ENCODE results near the gene POLE3.
"Not testable (repeated sequence)": the region's sequence is repeated elsewhere in the genome, so short reads cannot be mapped to it uniquely, and the experiment has no call there.

Gene POLE3

GRCh38 chr9:113375057-113376023 lies 35.1 kb downstream of the POLE3 start:
- DNase-seq, result no peak

DNA sequence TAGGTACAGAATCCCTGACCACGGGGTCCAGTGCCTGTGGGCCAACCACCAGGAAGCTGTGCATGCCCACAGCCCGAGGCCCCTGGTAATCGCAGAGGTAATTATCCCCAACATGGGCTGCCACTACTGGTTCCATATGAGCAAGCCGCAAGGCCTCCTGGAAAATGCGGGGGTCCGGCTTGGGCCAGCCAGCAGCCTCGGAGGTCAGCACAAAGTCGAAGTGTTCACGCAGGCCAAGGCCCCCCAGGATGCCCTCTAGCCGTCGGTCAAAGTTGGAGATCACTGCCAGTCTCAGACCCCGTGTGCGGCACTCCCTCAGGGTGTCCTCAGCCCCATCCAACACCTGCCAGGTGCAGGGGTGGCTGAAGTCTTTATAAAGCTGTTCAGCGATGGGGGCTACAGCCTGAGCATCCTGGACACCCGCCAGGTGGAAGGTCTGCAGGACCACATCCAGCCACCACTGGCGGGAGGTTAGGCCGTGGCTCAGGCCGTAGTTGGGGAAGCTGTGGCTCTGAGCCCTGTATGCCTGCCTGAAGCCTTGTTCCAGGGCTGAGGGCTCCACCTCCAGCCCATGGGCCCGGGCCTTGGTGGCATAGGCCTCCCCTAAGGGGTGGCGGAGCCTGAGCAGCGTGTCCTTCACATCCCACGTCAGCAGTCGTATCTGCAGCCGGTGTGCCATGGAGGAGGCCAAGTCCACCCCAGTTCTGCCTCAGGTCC lies 36.6 kb downstream of the POLE3 start:
- DNase-seq, result no peak

GRCh38 chr9:113373256-113373655 lies 37.2 kb downstream of the POLE3 start:
- no peak for DNase-seq

DNA sequence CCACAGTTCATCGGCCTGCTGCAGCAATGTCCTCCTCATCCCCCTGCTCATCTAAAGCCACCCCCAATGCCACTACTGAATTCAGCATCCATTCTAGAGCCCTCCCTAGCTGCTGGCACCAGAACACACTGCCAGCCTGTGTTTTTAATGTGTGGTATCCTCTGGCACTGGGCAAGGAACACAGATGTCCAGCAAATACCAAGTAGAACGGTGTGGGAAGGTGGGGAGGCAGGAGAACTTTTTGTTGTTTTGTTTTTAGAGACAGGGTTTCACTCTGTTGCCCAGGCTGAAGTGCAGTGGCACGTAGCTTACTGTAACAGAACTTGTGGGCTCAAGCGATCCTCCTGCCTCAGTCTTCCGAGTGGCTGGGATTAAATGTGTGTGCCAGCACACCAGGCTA lies 38.4 kb downstream of the POLE3 start:
- no peak for DNase-seq

- DNase-seq, result no peak
These were observed 39.6 kb downstream of the POLE3 start for GRCh38 chr9:113370806-113371325.

DNA sequence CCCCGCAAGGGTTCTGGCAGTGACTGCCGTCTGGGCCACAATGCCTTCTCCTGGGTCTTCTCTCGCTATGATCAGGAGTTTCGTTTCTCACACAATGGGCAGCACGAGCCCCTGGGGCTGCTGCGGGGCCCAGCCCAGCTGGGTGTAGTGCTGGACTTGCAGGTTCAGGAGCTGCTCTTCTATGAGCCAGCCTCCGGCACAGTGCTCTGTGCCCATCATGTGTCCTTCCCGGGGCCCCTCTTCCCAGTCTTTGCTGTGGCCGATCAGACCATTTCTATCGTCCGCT lies 40.7 kb downstream of the POLE3 start:
- no peak for DNase-seq

DNA sequence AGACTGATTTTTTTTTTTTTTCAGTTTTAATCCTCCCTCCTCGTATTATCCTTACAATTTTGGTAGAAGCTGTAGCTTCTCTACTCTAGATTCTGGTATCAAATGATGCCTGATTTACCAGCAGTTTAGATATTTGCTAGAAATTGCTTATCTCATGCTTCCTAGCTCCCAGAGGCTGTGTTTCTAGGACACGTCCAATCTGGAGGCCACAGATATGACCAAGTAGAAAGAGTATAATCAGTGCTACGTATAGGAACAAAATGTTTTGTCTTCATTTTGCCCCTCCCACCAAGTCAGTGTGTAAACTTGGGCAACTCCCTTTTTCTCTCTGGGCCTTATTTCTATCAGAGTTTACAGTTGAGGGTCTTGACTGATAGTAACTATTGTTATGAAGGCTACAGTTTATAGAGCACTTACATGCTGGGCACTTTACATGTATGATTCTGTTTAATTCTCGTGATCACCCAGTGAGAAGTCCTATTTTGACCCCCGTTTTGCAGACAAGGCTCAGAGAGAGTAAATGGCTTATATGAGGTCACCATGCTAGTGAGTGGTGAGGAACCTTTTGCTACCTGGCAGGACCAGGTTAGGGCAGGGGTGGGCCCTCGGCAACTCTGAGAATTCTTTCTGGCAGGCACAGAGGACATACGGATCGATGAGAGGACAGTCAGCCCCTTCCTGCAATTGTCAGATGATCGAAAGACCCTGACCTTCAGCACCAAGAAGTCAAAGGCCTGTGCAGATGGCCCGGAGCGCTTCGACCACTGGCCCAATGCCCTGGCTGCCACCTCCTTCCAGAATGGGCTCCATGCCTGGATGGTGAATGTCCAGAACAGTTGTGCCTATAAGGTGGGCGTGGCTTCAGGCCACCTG lies 41.3 kb downstream of the POLE3 start:
- no peak for DNase-seq

DNA sequence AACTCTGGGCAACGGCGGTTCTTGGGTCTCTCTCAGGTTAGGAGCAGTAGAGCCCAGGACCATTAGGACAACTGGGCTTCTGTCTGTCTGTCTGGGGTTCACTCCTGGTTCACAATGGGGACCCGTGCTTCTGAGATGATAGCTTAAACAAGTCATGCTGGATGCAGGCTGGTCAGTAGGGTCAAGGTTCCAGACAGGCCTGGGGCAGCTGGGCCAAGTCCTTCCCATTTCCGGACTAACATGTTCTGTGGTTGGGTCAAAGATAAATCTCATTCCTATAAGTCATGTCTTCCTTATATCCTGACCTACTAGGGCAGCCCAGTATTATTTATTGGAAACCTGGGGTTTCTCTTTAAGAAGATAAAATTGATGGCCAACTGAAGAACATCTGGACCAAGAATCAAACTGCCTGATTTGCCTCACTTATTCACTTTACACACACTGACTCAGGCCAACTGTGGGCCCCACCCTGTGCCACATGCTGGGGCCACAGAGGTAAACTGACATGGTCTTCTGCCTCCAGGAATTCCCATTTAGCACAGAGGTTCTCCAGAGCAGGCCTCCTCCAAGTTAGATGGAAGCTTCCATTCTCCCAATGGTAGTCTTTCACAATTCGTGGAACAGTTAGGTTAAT lies 42.0 kb downstream of the POLE3 start:
- no peak for DNase-seq

GRCh38 chr9:113365652-113366051 lies 44.8 kb downstream of the POLE3 start:
- DNase-seq, result not testable (repeated sequence)

DNA sequence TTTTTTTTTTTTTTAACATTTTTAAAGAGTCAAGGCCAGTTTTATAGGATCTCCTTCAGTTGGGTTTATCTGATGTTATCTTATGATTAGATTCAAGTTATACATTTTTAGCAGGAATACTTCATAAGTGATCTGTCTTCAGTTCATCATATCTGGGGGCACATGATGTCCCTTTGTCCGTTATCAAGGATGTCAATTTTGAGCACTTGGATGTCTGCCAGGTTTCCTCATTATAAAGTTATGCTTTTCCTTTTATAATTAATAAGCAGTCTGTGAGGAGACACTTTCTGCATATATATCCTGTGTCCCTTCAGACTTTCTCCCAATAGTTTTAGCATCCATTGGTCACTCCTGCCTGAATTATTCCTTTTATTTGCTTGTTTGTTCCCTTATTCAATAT lies 45.5 kb downstream of the POLE3 start:
- no peak for DNase-seq

GRCh38 chr9:113363336-113363735 lies 47.1 kb downstream of the POLE3 start:
- DNase-seq, result no peak

DNA sequence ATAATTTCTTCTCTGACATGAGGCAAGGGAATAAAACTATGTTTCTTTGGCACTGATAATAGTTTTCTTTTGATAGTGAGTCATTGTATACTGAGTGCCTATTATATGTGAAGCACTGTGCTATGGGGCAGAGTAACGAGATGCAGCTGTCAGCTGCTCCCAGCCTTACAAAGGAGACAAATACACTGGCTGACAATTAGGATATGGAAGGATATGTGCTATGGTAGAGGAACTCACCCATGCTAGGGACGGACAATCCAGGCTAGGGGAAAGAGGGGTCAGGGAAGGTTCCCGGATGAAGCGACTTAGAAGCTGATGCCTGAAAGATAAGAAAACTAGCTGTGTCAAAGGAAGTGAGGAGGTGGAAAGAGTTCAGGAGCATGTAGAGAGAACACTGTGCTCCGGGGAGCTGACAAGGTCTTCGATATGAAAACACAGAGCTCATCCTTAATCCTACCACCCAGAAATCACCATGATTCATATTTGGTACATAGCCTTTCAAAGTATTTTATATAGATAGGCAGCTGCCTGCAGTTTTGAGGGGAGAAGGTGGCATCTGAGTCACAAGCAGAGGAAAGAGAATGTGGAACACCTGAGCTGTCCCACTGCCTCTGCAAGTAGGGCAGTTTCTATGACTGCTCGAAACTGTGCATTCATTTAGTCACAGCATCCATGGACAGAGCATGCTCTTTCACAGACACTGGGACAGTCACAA lies 49.0 kb downstream of the POLE3 start:
- no peak for DNase-seq

DNA sequence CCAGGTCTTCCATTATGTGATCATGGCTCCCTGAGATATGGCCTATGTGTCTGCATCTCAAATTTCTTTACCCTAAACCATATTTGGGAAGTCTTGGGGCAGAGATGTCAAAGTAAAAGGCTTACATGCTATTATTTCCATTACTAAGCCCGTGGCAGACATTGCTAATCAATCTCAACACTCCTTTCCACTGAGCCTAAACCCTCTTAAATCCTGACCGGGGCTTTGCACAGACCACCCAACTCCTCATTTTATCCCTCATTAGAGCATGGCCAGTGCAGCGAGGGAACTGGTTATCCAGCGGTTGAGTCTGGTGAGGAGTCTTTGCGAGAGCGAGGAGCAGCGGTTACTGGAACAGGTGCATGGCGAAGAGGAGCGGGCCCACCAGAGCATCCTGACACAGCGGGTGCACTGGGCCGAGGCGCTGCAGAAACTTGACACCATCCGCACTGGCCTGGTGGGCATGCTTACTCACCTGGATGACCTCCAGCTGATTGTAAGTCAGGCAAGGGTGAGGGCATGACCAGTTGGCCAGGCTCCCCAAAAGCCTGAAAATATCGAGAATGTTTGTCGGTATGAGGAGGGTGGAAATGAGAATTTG lies 50.1 kb downstream of the POLE3 start:
- DNase-seq, result no peak

GRCh38 chr9:113359385-113359784 lies 51.1 kb downstream of the POLE3 start:
- DNase-seq, result no peak
